ENCODE data around the gene CTNNAL1.

CTNNAL1 gene

DNA sequence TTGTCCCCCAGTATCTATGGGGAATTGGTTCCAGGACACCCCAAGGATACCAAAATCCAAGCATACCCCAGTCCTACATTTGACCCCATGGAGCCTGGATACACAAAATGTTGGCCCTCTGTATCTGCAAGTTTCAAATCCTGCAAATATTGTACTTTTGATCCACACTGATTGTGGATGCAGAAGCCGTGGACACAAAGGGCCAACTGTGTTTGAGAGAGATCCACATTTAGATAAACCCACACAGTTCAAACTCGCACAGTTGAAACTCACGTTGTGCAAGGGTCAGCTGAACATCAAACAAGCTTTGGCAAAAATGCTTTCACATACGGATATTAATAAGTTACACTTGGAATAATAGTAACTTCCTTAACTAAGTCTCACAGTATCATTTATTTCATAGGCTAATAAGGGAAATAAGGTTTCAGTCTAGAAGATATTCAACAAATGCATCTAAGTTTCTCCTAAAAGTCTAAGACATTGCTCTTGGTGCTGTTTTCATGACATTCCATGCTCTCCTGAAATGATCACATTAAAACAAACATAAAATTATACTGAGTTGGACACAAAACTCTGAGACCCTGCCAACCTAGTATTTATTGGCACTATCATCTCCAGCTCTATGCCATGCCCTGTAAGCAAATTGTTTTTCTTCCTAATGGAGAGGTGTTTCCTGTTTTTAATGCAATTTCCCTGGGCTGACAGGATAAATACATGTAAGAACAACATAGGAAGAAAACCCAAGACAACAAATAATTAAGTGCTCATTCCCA, 118.9 kb downstream of the CTNNAL1 start:
- no peak overlapping the region for H3K27ac ChIP-seq (ENCODE audit: low read length)
- H3K4me2 ChIP-seq (ENCODE audit: low read length) = no peak overlapping the region
- H2AFZ ChIP-seq (ENCODE audit: low read depth, low read length) = no peak overlapping the region
- H3K9ac ChIP-seq (ENCODE audit: low read length) = no peak overlapping the region
- peaks cover 47% of the 10 kb centered on the region for H3K36me3 ChIP-seq (replicated peaks; ENCODE audit: low read depth, low read length)
- no peaks in the 10 kb centered on the region for H3K27me3 ChIP-seq (ENCODE audit: low read depth, low read length)
- H3K4me1 ChIP-seq (ENCODE audit: low read length) = no peaks in the 10 kb centered on the region
- no peak overlapping the region for H3K4me3 ChIP-seq (ENCODE audit: low read length)
- H4K20me1 ChIP-seq (ENCODE audit: insufficient read depth, low read length) = no peaks in the 10 kb centered on the region
- TF ChIP-seq, protein P1, sequence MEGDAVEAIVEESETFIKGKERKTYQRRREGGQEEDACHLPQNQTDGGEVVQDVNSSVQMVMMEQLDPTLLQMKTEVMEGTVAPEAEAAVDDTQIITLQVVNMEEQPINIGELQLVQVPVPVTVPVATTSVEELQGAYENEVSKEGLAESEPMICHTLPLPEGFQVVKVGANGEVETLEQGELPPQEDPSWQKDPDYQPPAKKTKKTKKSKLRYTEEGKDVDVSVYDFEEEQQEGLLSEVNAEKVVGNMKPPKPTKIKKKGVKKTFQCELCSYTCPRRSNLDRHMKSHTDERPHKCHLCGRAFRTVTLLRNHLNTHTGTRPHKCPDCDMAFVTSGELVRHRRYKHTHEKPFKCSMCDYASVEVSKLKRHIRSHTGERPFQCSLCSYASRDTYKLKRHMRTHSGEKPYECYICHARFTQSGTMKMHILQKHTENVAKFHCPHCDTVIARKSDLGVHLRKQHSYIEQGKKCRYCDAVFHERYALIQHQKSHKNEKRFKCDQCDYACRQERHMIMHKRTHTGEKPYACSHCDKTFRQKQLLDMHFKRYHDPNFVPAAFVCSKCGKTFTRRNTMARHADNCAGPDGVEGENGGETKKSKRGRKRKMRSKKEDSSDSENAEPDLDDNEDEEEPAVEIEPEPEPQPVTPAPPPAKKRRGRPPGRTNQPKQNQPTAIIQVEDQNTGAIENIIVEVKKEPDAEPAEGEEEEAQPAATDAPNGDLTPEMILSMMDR (IDR thresholded peaks at IDR 0.05; ENCODE audit: low read depth, low read length) = no peak
- TF ChIP-seq EZH2phosphoT487 (IDR thresholded peaks at IDR 0.05; ENCODE audit: low read depth) = no peak
- H3K79me2 ChIP-seq (ENCODE audit: low read length) = no peaks in the 10 kb centered on the region
- no peaks in the 10 kb centered on the region for H3K9me3 ChIP-seq (ENCODE audit: insufficient read depth, low read length)
